ENCODE results near the gene ABCF3. TPM values are rescaled to one million over a fixed set of nuclear protein-coding genes. Genes with fewer than 3 reads are reported as not detected.

Gene ABCF3
- total RNA-seq, 1 experiment from 2014 or later: 56.1 TPM

DNA sequence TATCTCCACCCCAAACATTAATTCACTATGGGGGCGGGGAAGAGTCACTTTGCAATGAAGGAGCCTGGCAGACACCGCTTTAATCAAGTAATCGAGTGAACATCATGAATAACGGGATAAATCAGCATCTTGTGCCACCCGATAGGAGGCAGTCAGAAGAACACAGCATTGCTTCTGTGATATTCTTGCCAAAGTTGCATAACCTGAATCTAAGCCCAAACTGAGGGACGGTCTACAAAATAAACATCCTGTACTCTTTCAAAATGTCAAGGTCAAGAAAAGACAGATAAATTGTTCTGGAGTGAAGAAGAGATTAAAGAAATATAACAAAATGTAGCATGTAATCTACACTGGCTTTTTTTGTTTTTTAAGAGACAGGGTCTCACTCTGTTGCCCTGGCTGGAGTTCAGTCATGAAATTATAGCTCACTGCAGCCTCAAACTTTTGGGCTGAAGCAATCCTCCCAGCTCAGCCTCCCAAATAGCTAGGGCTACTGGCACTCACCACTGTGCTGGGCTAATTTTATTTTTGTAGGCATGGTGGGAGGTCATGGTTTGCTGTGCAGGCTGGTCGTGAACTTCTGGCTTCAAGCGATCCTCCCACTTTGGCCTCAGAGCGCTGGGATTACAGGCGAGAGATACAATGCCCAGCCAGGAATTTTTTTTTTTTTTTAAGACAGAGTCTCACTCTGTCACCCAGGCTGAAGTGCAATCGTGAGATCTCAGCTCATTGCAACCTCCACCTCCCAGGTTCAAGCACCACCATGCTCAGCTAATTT is 23.3 kb downstream of the ABCF3 start:
- H3K4me3 Mint-ChIP-seq: no peak overlapping the region
- Histone ChIP-seq H3K4me1 (ENCODE audit: insufficient read depth, low read length) (no peaks in the 10 kb centered on the region), H3T11ph (ENCODE audit: low read length) (no peak overlapping the region), H3K23ac (ENCODE audit: insufficient read length, low read depth, low read length) (no peak overlapping the region), H3K4me2 (ENCODE audit: insufficient read depth, insufficient read length, low read length) (no peak overlapping the region), H3K79me1 (ENCODE audit: insufficient read depth, low read depth, low read length, poor library complexity, severe bottlenecking) (no peaks in the 10 kb centered on the region), H3K9me3 (ENCODE audit: control insufficient read depth, low read depth, low read length) (no peaks in the 10 kb centered on the region), H2BK120ac (ENCODE audit: low read depth, low read length, poor library complexity, severe bottlenecking) (no peak overlapping the region), H2BK5ac (ENCODE audit: insufficient read length, low read length) (no peak overlapping the region), H3K56ac (ENCODE audit: insufficient read length, low read depth, low read length) (no peak overlapping the region), H3K4ac (ENCODE audit: low read depth, low read length) (no peak overlapping the region), H2AK5ac (ENCODE audit: insufficient read length, low read length) (no peak overlapping the region), H3K14ac (ENCODE audit: insufficient read depth, low read length) (no peak overlapping the region), H2BK15ac (ENCODE audit: low read depth, low read length) (no peak overlapping the region), H3K23me2 (ENCODE audit: insufficient read length, low read depth, low read length, poor library complexity, severe bottlenecking) (no peaks in the 10 kb centered on the region), H3K79me2 (ENCODE audit: insufficient read depth, low read length) (no peaks in the 10 kb centered on the region), H2BK12ac (ENCODE audit: insufficient read length, low read depth, low read length) (no peak overlapping the region), H2BK20ac (ENCODE audit: low read depth, low read length, poor library complexity, severe bottlenecking) (no peak overlapping the region), H2AFZ (ENCODE audit: low read length) (no peak overlapping the region), H3K27me3 (ENCODE audit: insufficient read depth, low read length) (no peaks in the 10 kb centered on the region), H3K27ac (ENCODE audit: insufficient read length, low read depth, low read length) (no peak overlapping the region), H3K18ac (ENCODE audit: insufficient read length, low read depth, low read length) (no peak overlapping the region), H4K8ac (replicated peaks; ENCODE audit: insufficient read length, low read depth, low read length) (no peak overlapping the region), H3K9ac (ENCODE audit: extremely low read depth, insufficient read length, low read length) (no peak overlapping the region), H4K20me1 (ENCODE audit: control insufficient read depth, insufficient read depth, insufficient read length) (no peaks in the 10 kb centered on the region), H4K91ac (ENCODE audit: insufficient read length, low read depth, low read length) (no peak overlapping the region), H4K5ac (ENCODE audit: insufficient read length, low read depth, low read length) (no peak overlapping the region)
- no peak for DNase-seq
- TF ChIP-seq, protein P1, sequence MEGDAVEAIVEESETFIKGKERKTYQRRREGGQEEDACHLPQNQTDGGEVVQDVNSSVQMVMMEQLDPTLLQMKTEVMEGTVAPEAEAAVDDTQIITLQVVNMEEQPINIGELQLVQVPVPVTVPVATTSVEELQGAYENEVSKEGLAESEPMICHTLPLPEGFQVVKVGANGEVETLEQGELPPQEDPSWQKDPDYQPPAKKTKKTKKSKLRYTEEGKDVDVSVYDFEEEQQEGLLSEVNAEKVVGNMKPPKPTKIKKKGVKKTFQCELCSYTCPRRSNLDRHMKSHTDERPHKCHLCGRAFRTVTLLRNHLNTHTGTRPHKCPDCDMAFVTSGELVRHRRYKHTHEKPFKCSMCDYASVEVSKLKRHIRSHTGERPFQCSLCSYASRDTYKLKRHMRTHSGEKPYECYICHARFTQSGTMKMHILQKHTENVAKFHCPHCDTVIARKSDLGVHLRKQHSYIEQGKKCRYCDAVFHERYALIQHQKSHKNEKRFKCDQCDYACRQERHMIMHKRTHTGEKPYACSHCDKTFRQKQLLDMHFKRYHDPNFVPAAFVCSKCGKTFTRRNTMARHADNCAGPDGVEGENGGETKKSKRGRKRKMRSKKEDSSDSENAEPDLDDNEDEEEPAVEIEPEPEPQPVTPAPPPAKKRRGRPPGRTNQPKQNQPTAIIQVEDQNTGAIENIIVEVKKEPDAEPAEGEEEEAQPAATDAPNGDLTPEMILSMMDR (conservative IDR thresholded peaks at IDR 0.05): no peak
- H3K27me3 Mint-ChIP-seq (ENCODE audit: low read depth): peaks cover 8% of the 10 kb centered on the region
- H3K9me3 Mint-ChIP-seq: no peaks in the 10 kb centered on the region
- H3K4me1 Mint-ChIP-seq: no peaks in the 10 kb centered on the region
- WGBS (ENCODE audit: extremely low coverage, insufficient read length, low lambda C conversion rate): no CpG with 5 or more reads among the region's 11 CpGs
- H3K27ac Mint-ChIP-seq: peak overlapping the region in 1 of 3 experiments; percentile 56; a peak in 1 of 7 replicates
- H3K36me3 Mint-ChIP-seq (ENCODE audit: insufficient read depth in 1 of 3, low read depth in 3 of 3): no peaks in the 10 kb centered on the region
